Stimulated activated CD8-positive, alpha-beta memory T cell treated with anti-CD3 and anti-CD28 coated beads, Interleukin-12 subunit alpha, Interleukin-12 subunit beta, amount 100 ng/mL, for 1 hour (primary cell): ENCODE results near the gene UBE2E2.

Experiments used
- DNase-seq: peaks from one replicate; pipeline ENCODE4 v3.0.0-alpha.2; 2020; ENCODE audit warnings: low read depth

Gene UBE2E2

DNA sequence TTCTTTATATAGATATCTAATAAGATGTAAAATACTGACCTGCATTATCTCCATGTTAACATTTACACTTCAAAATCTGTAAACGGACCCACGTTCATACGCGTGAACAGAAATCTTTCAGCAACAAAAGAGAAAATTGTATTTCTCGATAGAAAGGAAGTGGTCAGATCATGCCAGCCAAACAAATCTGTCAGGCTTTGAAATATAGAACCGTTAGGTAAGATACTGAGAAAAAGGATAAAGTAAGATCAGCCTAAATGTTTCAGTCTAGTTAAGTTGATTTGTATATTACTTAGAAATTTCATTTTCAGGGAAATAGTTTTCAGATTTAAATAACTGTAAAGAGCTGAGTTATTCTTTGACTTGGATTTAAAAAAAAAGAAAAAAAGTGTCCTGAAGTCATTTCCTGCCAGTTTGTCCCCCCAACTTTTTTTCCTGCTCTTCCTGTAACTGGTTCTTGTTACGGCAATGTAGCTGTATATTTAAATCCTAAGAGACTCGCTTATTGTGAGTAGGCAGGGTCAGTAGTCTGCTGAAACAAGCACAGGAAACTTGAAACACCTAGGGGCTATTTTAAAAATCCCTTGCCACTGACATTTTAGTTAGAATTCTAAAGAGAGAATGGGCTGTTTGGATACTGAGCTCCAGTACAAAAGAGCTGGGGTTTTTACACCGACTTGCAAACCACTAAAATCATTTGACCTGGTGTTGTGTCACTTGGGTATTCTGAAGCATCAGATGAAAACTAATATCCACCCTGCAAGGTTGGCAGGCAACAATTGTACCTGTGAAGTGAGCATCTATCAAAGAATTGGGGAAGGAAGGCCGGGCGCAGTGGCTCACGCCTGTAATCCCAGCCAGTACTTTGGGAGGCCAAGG lies 237.5 kb downstream of the UBE2E2 start:
- no peak for DNase-seq

GRCh38 chr3:23442598-23443383 lies 239.7 kb downstream of the UBE2E2 start:
- no peak for DNase-seq

GRCh38 chr3:23444386-23444785 lies 241.3 kb downstream of the UBE2E2 start:
- DNase-seq: no peak

GRCh38 chr3:23446301-23446700 lies 243.2 kb downstream of the UBE2E2 start:
- no peak for DNase-seq

DNA sequence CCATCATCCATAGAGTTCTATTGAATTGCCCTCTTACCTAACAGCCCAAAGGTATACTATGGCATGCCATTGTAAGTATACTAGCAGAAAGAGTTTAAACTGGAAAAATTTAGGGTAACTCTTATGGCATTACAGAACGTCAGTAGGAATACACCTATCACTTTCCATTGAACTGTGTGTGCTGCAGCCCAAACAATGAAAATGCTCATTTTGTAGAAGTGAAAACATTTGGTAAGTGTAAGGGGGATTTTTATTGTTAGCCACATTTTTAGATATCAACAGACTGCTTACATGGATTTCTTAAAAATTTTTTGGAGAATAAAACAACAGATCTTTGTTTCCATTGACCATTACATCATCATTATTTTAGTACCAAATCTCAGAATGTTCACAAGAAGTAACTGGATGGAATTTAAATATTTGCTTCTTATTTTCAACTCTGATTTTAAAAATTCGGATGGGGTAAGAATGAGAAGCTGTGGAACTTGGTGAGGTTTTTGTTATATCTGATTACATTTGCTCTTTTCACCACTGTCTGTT lies 245.9 kb downstream of the UBE2E2 start:
- no peak for DNase-seq

- no peak for DNase-seq
Observed at GRCh38 chr3:23450051-23450450, 246.9 kb downstream of the UBE2E2 start.

GRCh38 chr3:23450806-23451205 lies 247.7 kb downstream of the UBE2E2 start:
- DNase-seq: no peak

DNA sequence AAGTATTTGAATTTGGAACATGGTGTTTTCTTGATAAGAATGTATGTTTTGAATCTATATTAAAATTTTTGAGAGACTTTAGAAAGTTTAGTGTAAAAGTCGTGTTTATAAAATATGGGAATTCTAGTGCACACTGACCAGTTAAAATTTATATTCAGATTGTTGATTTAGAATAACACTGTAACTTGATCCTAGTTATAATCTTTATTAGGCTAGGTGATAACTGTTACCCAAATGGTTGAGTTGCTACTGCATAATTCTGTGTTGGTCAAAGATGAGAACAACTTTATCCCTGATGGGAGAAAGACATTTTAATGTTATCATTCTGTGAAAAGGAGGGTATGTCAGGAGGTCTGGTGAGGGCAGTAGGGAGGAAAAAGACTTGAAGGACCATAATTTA lies 249.3 kb downstream of the UBE2E2 start:
- DNase-seq: no peak

DNA sequence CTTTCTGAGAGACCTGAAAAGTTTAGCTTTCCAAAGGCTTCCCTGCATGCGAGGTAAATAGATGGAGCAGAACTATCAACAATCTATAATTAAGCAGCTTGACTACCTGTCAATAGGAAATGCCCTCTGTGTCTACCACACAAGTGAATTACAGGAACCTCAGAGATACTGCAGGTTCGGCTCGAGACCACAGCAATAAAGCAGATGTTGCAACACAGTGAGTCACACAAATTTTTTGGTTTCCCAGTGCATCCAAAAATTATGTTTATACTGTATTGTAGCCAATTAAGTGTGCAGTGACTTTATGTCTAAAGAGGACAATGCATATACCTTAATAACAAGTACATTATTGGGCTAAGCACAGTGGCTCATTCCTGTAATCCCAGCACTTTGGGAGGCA lies 252.0 kb downstream of the UBE2E2 start:
- no peak for DNase-seq

DNA sequence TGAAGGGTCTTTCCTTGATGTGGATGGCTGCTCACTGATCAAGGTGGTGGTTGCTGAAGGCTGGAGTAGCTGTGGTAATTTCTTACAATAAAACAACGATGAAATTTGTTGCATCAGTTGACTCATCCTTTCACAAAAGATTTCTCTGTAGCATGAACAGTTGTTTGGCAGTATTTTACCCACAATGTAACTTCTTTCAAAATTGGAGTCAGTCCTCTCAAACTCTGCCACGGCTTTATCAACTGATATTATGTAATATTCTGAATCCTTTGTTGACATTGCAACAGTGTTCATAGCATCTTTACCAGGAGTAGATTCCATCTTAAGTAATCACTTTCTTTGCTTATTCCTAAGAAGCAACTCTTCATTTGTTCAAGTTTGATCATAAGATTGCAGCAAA lies 252.6 kb downstream of the UBE2E2 start:
- no peak for DNase-seq

GRCh38 chr3:23457697-23458096 lies 254.6 kb downstream of the UBE2E2 start:
- no peak for DNase-seq

GRCh38 chr3:23459465-23459864 lies 256.3 kb downstream of the UBE2E2 start:
- no peak for DNase-seq

DNA sequence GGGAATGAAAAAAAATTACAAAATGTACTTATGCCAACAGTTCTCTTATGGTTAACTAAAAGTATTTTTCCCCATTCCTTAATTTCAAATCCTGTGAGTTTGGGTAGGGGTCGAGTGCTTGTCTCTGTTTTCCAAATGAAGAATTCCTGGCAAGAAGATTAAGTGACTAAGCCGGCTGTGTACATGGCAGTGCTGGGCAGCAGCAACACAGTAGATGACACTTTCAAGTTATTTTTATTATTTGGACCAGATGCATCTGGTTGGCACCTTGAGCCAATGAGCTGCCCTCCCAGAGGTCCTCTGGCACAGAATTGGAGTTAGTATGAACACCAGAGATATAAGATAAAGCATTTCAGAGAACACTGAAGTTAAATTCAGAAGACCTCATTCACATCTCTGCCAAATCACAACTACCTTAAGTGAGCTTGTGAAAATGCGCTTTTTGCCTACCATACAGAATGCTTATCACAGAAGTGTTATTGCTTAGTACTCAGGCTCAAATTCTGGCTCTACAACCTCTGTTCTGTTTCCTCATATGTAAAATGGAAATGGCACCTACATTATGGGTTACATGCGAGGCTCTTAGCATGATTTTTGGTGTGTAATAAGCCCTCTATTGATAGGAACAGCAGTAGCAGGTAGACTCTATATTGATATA lies 256.9 kb downstream of the UBE2E2 start:
- no peak for DNase-seq

DNA sequence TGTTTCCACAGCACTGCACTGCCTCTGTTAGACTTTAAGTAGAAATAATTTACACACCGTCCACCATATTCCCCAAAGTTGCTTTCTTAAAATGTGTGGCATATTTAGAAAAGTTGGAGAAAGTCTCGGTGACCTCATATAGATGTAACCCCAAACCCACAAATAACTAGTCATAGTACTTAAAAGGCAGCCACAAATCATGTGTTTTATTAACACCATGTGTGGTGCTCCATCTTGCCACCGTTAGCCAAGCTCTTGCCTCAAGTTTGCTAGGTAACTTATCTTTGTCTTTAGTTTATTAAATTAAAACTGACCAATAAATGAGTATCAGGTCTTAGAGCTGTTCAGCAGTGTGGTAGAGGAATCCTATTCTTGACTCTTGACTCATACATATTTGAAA lies 257.9 kb downstream of the UBE2E2 start:
- DNase-seq: no peak

- no peak for DNase-seq
Observed at GRCh38 chr3:23463791-23464190, 260.7 kb downstream of the UBE2E2 start.

DNA sequence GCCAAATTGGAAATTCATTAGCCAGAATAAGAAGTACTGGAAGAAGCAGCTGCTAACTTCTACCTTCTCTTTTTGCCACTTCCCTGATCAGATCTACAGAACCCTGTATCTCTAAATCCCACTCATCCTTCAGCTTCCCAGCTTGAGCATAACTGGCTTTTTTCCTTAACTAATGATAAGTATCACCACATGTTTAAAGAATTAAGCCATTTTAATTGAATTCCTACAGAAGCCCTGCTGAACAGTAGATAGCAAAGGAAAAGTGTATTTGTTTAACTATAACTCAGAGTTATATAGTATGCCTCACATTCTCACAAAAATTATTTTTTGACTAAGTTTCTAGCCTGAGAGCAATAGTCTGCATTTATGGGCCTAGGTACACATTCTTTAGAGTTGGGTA lies 262.4 kb downstream of the UBE2E2 start:
- no peak for DNase-seq

DNA sequence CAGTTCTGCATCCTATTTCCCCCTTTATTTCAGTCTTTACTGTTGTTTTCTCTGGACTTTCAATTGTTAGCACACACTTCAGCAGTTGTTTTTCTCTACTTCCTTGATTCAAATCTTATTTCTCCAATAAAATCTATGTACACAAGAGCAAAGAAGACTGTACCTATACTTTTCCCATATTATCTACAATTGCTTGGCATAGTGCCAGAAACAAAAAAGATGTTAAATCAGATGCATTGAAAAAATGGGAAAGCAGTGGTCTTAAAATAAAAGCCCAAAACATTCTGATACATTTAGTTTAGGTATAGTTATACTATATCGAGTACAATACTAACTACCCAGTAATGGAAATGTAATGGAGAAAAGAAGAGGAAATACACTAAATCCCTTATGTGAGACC lies 265.1 kb downstream of the UBE2E2 start:
- DNase-seq: no peak

GRCh38 chr3:23474580-23475357 lies 271.6 kb downstream of the UBE2E2 start:
- no peak for DNase-seq

DNA sequence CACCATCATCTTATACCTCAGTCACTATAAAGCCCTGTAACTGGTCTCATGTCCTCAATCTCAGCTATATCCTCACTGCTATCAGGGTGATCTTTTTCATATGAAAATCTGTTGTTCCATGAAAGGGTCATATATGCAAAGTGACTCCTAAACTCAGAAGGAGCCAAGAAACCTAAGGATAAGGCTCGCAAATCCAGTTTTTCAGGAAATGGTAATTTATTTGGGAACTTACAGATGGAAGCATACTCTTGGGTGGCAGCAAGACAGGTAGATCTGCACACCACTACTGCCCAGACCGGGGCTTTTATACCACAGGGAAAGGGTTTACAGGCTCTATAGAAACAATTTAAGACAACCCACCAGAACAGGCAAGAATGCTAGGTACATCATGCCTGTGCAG lies 272.3 kb downstream of the UBE2E2 start:
- no peak for DNase-seq

- DNase-seq: no peak
Observed at GRCh38 chr3:23479026-23479425, 275.9 kb downstream of the UBE2E2 start.

DNA sequence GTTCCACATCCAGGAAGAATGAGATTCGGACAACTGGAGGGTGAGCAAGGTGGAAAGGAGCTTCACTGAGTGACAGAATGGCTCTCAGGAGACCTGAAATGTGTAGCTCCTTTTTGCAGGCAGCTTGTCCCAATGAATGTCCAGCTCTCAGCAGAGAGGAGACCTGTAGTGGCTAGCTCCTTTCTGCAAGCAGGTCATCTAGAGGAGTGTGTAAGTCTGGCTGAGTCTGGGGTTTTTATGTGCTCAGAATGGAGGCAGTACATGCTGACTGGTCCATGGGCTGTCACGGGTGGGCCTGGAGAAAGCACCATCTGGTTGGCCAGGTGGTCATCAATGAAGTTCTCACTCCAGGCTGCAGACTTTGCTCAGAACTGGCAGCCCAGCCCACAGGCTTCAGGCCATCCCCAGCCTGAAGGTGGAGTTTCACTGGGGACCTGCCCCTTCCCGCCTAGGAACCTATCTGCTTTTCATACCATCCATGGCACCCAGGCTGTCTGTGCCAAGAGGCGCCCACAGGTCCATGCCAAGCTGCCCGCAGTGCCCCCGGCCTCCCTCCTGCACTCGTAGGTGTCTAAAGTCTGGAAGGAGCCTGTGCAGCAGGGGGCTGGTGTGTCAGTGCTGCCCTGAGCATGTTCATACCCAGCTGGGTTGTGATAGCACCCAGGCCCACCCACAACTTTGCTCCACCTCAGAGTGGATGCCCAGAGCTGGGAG lies 276.6 kb downstream of the UBE2E2 start:
- DNase-seq: no peak
